Nephron (organoid): ENCODE data around the gene OR4B1.
A peak's percentile ranks its signal among the peaks of the same experiment; 100 is the strongest.

Source experiments
- H3K27ac Mint-ChIP-seq, 3 experiments: 2 replicates each; pipeline ENCODE4 v1.8.0; 2020; ENCODE audit warnings: mixed read lengths in 3 of 3, mild to moderate bottlenecking in 2 of 3, moderate library complexity in 1 of 3
- H3K27me3 Mint-ChIP-seq: 2 replicates; pipeline ENCODE4 v1.8.0; 2021; ENCODE audit warnings: low read depth, mild to moderate bottlenecking, moderate library complexity, mixed read lengths
- H3K36me3 Mint-ChIP-seq: 2 replicates; pipeline ENCODE4 v1.8.0; 2020; ENCODE audit warnings: low read depth, mixed read lengths
- H3K4me1 Mint-ChIP-seq: 2 replicates; pipeline ENCODE4 v1.8.0; 2020; ENCODE audit warnings: mixed read lengths
- H3K4me3 Mint-ChIP-seq, 3 experiments: 2 replicates each; pipeline ENCODE4 v1.8.0; 2020; ENCODE audit warnings: mild to moderate bottlenecking in 3 of 3, mixed read lengths in 3 of 3, moderate library complexity in 2 of 3
- H3K9me3 Mint-ChIP-seq: 2 replicates; pipeline ENCODE4 v1.8.0; 2020; ENCODE audit warnings: mixed read lengths
- CTCF ChIP-seq, 3 experiments: fragments of 200-600 bp; sonication (generic); IDR thresholded peaks; one replicate each; pipeline ENCODE4 v1.5.0; 2021; ENCODE audit warnings: antibody characterized with exemption in 3 of 3; ENCODE audit not compliant: unreplicated experiment in 3 of 3

Gene OR4B1, protein sequence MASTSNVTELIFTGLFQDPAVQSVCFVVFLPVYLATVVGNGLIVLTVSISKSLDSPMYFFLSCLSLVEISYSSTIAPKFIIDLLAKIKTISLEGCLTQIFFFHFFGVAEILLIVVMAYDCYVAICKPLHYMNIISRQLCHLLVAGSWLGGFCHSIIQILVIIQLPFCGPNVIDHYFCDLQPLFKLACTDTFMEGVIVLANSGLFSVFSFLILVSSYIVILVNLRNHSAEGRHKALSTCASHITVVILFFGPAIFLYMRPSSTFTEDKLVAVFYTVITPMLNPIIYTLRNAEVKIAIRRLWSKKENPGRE

DNA sequence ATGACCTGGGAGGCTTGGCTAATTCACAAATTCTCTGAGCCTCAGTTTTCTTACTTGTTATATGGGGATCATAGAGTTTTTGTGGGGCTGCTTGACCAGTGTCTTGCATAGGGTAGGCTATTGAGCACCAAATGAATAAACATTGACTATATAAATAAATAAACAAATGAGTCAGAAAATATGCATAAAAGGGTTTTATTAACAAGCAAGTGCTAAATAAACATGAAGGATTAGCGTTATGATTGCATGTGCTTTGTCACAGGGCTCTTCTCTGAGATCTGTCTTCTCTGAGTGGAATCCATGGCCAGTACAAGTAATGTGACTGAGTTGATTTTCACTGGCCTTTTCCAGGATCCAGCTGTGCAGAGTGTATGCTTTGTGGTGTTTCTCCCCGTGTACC lies at the start of gene OR4B1:
Gene OR4B1, plus strand, starts transcription at position 301 of the 400 bp plus-strand sequence. Its CDS starts 0 bp downstream, at position 301.
- H3K4me3 Mint-ChIP-seq = no peak within 1 kb of the TSS
- no peaks in the 10 kb centered on the region for H3K4me1 Mint-ChIP-seq
- no peak for TF ChIP-seq CTCF (IDR thresholded peaks at IDR 0.05; ENCODE audit: unreplicated experiment in 3 of 3)
- peaks cover 7% of the 10 kb centered on the region for H3K9me3 Mint-ChIP-seq
- H3K36me3 Mint-ChIP-seq = no peaks in the 10 kb centered on the region
- no peak within 1 kb of the TSS for H3K27ac Mint-ChIP-seq
- H3K27me3 Mint-ChIP-seq = no peaks in the 10 kb centered on the region

DNA sequence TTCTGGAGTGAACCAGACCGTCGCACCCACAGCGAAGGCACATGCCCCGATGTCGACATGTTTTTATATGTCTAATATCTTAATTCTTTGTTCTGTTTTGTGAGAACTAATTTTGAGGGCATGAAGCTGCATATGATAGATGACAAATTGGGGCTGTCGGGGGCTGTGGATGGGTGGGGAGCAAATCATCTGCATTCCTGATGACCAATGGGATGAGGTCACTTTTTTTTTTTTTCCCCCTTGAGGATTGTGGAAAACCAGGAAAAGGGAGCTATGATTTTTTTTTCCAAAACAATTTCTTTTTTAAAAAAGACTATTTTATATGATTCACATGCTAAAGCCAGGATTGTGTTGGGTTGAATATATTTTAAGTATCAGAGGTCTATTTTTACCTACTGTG lies 49.2 kb upstream of the OR4B1 start:
- Mint-ChIP-seq H3K9me3 (no peaks in the 10 kb centered on the region), H3K4me1 (peaks cover 34% of the 10 kb centered on the region), H3K27ac (no peak overlapping the region), H3K27me3 (no peaks in the 10 kb centered on the region), H3K36me3 (peaks cover 45% of the 10 kb centered on the region), H3K4me3 (no peak overlapping the region)
- no peak for TF ChIP-seq CTCF (IDR thresholded peaks at IDR 0.05; ENCODE audit: unreplicated experiment in 3 of 3)

GRCh38 chr11:48168815-48169214 lies 47.8 kb upstream of the OR4B1 start:
- TF ChIP-seq CTCF (IDR thresholded peaks at IDR 0.05; ENCODE audit: unreplicated experiment in 3 of 3) = no peak
- Mint-ChIP-seq H3K4me1 (peaks cover 37% of the 10 kb centered on the region), H3K36me3 (peaks cover 41% of the 10 kb centered on the region), H3K4me3 (no peak overlapping the region), H3K27me3 (no peaks in the 10 kb centered on the region), H3K27ac (peak overlapping the region in 2 of 3 experiments; percentile 87 to 92), H3K9me3 (no peaks in the 10 kb centered on the region)

DNA sequence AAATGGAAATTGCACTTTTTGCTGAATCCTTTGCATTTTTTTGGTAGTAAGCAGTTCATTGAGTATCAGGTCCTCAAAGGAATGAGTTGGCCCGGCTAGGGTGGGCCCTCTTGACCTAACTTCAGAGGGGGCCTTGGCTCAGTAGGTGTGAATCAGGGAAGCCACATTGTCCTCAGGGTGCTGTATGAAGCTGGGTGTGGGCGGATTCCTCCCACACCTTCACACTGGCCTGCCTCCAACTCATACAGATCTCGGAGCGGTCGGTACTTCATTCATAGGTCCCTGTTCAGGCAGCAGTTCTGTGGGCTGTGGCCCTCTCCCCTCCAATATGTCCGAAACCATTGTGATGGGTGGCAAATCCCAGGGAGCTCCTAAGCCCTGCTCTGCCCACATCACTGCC lies 47.4 kb upstream of the OR4B1 start:
- no peak for TF ChIP-seq CTCF (IDR thresholded peaks at IDR 0.05; ENCODE audit: unreplicated experiment in 3 of 3)
- H3K4me1 Mint-ChIP-seq = peaks cover 37% of the 10 kb centered on the region
- peak overlapping the region; percentile 80 to 92 (median 87) for H3K27ac Mint-ChIP-seq
- H3K36me3 Mint-ChIP-seq = peaks cover 36% of the 10 kb centered on the region
- no peaks in the 10 kb centered on the region for H3K9me3 Mint-ChIP-seq
- H3K4me3 Mint-ChIP-seq = peak overlapping the region in 1 of 3 experiments; percentile 59
- no peaks in the 10 kb centered on the region for H3K27me3 Mint-ChIP-seq

GRCh38 chr11:48169717-48170116 lies 46.9 kb upstream of the OR4B1 start:
- peaks cover 37% of the 10 kb centered on the region for H3K4me1 Mint-ChIP-seq
- no peaks in the 10 kb centered on the region for H3K9me3 Mint-ChIP-seq
- TF ChIP-seq CTCF (IDR thresholded peaks at IDR 0.05; ENCODE audit: unreplicated experiment in 3 of 3) = no peak
- H3K36me3 Mint-ChIP-seq = peaks cover 34% of the 10 kb centered on the region
- H3K4me3 Mint-ChIP-seq = peak overlapping the region; percentile 27 to 59 (median 33)
- H3K27me3 Mint-ChIP-seq = no peaks in the 10 kb centered on the region
- H3K27ac Mint-ChIP-seq = peak overlapping the region; percentile 80 to 92 (median 87)
